IgD-negative memory B cell (primary cell): Measurements from ENCODE around the gene IBTK. TPM values are rescaled to one million over a fixed set of nuclear protein-coding genes. Genes with fewer than 3 reads are reported as not detected.

ENCODE experiments used
- H3K27ac Mint-ChIP-seq, 3 donors: one replicate each; pipeline ENCODE4 v1.8.0; 2020 to 2022; ENCODE audit warnings: mild to moderate bottlenecking in 3 of 3, mixed read lengths in 3 of 3, moderate library complexity in 1 of 3
- H3K27me3 Mint-ChIP-seq: one replicate; pipeline ENCODE4 v1.8.0; 2021; ENCODE audit warnings: mixed read lengths
- H3K36me3 Mint-ChIP-seq: one replicate; pipeline ENCODE4 v1.8.0; 2020; ENCODE audit warnings: mild to moderate bottlenecking, mixed read lengths
- H3K4me1 Mint-ChIP-seq, 3 donors: one replicate each; pipeline ENCODE4 v1.8.0; 2020 to 2022; ENCODE audit warnings: mixed read lengths in 3 of 3, mild to moderate bottlenecking in 1 of 3
- H3K4me3 Mint-ChIP-seq, 4 donors: one replicate each; pipeline ENCODE4 v1.8.0; 2020 to 2022; ENCODE audit warnings: mild to moderate bottlenecking in 4 of 4, mixed read lengths in 4 of 4, moderate library complexity in 3 of 4
- H3K9me3 Mint-ChIP-seq, 3 donors: one replicate each; pipeline ENCODE4 v1.8.0; 2020 to 2021; ENCODE audit warnings: mixed read lengths in 3 of 3, mild to moderate bottlenecking in 1 of 3
- polyA plus RNA-seq: library from polyadenylated mRNA; unstranded; fragments of 300-500 nt; fragmentation: Illumina TruSeq; gene quantifications from one replicate; pipeline ENCODE4 v1.2.3, GENCODE V29; 2021

The IBTK gene
- polyA plus RNA-seq, 1 donor from 2014 or later = 13.1 TPM

DNA sequence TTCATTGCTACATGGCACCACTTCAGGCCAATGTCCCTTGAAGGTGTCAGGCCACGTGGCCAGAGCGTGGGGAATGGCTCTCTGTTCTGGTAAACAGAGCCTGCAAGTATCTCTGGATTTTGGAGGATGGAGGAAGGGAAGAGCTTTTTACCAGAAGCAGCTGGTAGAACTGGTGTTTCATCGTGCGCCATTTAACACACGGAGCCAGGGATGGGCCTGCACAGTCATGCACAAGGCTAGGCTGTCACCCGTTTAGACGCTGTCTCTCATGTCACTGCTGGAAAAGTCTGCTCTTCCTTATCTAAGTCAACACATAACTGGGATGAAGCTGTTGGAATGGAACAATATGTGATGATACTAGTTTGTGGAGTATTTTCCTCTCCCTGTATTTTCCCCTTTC is 123.9 kb downstream of the IBTK start:
- no peak overlapping the region for H3K4me3 Mint-ChIP-seq
- H3K4me1 Mint-ChIP-seq = no peaks in the 10 kb centered on the region
- H3K36me3 Mint-ChIP-seq = no peaks in the 10 kb centered on the region
- no peak overlapping the region for H3K27ac Mint-ChIP-seq
- H3K9me3 Mint-ChIP-seq = peaks cover 0 to 3% (median 3%) of the 10 kb centered on the region in 3 donors
- H3K27me3 Mint-ChIP-seq = peaks cover 2% of the 10 kb centered on the region

Other genes starting within 250 kb of the IBTK start
- gene TPBG, start 116.1 kb upstream of the IBTK start, polyA plus RNA-seq = not detected